GM21528 (cell line): ENCODE measurements around the gene CDC5L.
A peak's percentile ranks its signal among the peaks of the same experiment; 100 is the strongest.

Experiments used
- ATAC-seq: cut with Tn5 transposase; IDR thresholded peaks from one replicate; pipeline ENCODE4 v1.9.1; 2021; ENCODE audit warnings: mild to moderate bottlenecking, moderate library complexity; ENCODE audit not compliant: unreplicated experiment, low FRiP score

CDC5L gene

DNA sequence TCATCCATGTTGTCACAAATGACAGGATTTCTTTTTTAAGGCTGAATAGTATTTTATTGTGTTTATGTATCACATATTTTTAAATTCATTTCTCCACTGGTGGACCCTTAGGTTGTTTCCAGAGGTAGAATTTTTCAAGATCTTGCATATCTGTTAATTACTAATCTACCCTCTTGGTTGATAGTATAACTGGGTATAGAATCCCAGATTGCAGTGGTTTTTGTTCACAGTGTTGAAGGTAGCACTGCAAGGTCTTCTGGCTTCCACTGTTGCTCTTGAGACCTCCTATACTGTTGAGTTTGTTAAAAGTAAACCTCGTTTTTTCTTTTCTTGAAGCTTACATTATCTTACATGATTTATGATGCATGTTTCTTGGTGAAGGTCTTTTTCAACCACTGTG lies 22.9 kb downstream of the CDC5L start:
- ATAC-seq, result no peak

DNA sequence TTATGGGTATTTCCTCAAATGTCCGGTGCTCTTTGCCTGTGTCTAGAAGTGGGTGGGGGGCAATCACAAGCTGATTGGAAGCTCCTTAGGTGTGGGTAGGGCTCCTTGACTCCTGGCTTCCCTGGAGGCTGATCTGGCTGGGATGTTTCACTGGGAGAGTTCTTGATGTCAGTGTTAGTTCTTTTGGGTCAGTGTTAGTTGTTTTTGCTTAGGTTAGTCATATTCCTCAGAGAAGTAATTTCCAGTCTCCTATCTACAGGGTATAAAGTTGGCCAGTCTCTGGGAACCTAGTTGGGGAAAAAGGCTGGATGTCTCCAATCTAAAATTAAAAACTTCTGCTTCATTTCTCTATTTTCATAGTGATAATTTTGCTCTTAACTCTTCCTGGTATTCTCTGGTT lies 23.6 kb downstream of the CDC5L start:
- no peak for ATAC-seq

DNA sequence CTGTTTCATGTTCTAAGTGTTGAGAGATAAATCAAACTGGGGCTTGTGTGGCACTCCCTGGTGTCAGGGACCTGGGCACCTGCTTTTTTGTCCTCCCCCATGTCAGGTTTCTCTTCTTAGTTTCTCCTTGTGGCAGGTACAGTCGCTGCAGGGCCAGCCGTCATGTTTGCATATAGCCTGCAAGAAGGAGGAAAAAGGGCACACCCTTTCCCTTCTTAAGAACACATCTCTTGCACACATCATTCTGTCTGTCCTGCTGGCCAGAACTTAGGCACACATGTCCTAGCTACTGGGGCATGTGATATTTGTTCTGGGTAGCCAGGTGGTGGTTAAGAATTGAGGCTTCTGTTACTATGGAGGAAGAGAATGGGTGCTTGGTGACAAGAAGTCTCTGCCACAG lies 27.9 kb downstream of the CDC5L start:
- ATAC-seq, result no peak

DNA sequence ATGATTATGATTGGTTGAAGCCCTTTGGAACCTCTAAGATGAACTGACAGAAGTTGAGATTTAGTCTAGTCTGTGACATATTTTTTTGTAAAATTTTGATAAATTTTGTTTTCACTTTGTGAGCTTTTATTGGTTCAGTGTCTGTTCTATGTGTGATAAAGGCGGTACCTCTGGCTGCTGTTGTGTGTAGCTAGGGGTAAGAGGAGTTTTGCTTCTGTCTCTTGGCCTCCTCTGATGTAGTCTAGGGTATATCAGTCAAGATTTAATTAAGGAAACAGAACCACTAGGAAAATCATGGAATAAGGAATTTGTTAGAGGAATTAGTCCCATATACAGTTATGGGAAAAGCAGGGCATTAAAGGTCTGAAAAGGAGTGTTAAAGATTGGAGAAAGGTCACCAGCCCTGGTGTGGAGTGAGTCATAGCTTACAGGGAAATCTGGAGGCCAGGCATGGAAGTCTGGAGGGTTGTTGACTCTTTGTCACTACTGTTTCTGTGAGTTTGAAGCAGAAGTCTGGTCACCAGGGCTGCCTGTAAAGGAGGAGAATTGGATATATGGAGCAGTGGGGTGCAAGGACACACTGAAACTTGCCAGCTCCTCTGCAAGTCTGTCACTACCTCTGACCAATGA lies 28.5 kb downstream of the CDC5L start:
- ATAC-seq, result no peak

DNA sequence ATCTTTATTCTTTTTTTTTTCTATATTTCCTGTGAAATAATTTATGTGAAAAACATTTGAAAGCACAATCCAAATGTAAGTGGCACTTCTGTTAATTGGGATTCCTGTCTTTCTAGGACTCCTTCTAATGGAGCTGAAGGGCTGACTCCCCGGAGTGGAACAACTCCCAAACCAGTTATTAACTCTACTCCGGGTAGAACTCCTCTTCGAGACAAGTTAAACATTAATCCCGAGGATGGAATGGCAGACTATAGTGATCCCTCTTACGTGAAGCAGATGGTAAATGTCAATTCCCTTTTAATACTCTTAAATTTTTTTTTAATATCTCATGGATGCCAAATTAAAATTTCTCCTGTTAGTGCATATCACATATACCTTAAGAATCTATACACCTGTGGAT lies 35.0 kb downstream of the CDC5L start:
- ATAC-seq, result no peak

- ATAC-seq, result no peak
Observed at GRCh38 chr6:44423306-44423705, 35.8 kb downstream of the CDC5L start.

DNA sequence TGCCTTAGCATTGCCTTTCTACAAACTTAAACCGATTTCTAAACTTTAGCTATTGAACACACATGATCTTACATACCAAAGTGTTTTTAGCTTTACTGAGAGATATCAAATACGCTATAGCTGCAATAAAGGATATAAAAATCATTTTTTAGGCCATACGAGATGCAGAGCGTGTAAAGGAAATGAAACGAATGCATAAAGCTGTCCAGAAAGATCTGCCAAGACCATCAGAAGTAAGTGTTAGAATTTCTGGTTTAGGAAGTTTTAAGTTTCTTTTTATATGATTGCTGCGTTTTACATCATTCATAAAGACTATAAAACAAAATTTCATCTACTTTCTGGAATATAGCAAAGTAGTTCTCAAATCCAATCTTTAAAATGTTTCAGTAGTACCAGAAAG lies 38.4 kb downstream of the CDC5L start:
- no peak for ATAC-seq

- no peak for ATAC-seq
Observed at GRCh38 chr6:44428682-44429081, 41.2 kb downstream of the CDC5L start.

- no peak for ATAC-seq
Observed at GRCh38 chr6:44430326-44430725, 42.8 kb downstream of the CDC5L start.

DNA sequence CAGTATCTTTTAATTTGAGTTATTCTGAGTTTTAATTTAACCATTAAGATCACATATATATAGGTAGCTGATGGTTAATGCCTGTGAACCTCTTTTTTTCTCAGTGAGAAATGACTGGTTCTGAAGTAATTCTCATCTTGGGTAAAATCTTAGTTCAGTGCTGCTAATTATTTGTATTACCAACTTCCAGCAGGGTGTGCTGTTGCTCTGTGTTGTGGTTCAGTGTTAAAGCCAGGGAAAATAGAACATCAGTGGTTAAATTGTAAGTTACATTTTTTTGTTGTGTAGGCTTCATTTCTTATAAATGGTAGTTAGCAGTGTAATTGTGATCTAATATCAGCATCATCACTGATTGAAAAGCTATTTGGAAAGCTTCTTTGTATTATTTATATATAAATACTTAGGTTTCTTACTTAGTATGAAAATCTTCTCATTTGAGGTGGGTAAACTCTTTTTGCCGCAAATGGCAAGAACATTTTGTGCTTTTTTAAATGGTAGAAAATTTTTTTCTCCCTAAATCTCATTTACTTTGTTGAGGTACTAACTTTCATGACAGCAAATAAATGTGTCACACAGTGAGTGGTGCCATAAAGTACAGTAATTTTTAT lies 43.7 kb downstream of the CDC5L start:
- peak; percentile 58 for ATAC-seq

DNA sequence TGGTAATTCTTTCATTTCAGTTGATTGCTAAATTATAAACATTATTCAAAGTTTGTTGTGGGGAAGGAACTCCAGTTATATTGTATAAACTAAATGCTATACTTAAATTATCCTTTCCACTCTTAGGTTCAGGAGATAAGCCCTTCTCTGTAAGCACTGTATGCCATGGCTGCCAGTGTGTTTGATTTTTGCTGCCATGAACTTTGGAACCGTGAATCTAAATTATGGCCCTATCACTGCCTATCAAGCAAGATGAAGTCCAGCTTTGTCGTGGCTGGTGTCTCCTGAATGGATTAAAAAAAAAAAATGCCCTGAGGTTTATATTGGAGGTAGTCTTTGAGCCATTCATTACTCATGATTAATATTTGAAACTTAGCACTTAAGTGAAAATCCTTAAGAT lies 44.7 kb downstream of the CDC5L start:
- ATAC-seq, result no peak

DNA sequence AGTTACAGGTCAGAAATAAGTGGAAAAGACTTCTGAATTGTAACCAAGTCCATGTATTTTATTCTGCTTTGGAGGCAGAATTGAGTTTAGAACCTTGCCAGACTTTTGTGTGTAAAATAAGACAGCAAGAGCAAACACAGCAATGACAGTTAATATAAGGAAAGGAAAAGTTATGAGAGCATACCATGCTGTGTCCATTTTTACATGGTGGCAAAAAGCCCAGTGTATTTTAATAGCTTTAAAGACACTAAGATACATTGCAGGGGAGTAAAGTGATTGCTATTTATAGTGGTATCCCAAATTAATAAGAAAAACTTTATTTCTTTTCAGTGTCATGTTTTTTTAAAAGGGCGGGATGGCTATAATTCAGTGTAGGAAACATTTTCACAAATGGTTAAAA lies 45.2 kb downstream of the CDC5L start:
- no peak for ATAC-seq

DNA sequence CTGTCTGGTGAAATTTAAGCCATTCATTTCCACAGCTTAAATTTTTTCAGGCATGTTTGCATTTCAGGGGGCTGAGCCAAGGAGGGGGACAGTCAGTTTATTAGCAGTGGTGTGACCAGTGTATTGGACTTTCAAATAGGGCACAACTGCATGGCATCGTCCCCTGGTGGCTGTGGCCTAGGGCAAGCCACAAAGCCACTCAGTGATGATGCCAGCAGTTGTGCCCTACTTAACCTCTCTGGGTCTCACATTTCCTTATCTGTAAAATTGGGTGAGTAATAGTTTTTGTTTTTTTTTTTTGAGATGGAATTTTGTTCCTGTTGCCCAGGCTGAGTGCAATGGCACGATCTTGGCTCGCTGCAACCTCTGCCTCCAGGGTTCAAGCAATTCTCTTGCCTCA lies 48.0 kb downstream of the CDC5L start:
- ATAC-seq, result no peak

DNA sequence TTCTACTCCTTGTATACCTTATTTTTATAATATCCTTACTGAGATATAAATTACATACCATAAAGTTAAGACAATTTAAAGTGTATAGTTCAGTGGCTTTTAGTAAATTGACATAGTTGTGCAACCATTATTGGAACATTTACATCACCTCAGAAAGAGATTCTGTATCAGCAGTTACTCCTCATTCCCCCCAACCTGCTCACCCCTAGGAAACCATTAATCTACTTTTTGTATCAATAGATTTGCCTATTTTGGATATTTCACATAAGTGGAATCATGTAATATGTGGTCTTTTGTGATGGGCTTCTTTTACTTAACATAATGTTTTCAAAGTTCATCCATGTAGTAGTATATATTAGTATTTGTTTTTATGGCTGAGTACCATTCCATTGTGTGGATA lies 51.3 kb downstream of the CDC5L start:
- ATAC-seq, result no peak

GRCh38 chr6:44439270-44440045 lies 52.0 kb downstream of the CDC5L start:
- no peak for ATAC-seq

DNA sequence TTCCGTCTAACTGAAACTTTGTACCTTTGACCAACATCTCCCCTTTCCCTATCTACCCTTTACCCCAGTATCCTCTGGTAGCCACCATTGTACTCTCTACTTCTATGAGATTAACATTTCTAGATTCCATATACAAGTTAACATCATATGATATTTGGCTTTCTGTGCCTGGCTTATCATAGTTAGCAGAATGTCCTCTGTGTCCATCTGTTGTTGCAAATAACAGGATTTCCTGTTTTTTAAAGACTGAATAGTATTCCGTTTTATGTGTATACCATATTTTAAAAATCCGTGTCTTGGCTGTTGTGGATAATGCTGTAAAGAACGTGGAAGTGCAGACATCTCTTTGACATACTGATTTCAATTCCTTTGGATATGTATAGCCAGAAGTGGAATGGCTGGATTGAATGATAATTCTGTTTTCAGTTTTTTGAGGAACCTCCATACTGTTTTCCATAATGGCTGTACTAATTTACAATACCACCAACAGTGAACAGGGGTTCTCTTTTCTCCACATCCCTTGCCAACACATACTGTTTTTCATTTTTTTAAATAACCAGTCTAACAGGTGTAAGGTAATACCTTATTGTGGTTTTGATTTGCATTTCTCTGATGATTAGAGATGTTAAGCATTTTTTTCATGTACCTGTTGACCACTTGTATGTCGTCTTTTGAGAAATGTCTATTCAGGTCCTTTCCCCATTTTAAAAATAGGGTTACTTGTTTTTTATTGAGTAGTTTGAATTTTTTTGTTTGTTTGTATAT lies 53.8 kb downstream of the CDC5L start:
- ATAC-seq, result no peak

- no peak for ATAC-seq
Observed at GRCh38 chr6:44442236-44442635, 54.7 kb downstream of the CDC5L start.

DNA sequence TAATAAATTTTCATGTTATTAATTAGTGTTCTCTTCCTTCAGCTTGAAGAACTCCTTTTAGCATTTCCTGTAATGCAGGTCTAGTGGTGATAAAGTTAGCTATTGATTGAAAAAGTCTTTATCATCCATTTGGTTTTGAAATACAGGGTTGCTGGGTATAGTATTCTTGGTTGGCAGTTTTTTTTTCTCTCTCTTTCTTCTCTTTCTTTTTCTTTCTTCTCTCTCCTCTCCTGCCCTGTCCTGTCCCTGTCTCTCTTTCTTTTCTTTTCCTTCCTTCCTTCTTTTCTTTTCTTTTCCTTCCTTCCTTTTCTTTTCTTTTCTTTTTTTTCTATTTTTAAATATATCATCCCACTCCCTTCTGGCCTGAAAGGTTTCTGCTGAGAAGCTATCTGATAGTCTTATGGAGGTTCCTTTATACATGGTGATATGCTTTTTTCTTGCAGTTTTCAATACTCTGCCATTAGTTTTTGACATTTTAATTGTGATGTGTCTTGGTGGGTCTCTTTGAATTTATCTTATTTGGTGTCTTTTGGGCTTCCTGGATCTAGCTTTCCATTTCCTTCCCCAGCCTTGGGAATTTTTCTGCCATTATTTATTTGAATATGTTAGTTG lies 55.4 kb downstream of the CDC5L start:
- no peak for ATAC-seq

GRCh38 chr6:44444853-44445252 lies 57.3 kb downstream of the CDC5L start:
- ATAC-seq, result no peak

DNA sequence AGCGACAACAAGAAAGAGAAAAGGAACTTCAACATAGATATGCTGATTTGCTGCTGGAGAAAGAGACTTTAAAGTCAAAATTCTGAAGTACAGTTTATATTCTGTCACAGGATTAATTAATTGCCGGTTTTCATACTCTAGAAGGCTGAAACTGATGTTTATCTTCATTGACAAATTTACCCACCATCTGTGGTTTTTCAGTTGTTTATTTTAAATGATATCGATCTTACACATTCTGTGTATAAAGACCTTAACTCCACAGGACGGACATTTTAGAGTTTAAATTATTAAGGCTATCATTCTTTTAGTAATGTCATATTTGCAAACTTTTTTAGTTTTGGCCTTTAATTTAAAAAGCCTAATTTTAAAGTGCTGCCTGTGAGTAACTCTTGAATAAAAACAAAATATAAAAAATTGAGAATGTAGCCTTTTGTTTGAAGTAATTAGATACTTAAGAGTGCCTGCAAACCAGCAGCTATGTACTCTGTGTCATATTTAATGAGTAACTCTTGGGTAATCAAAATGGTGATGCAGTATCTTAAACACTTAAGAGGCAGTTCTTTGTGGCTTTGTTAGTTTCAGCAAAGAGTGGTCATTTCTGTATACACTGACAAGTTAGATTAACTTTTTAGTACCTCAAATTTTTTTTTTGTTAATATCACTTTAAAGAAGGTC lies 59.3 kb downstream of the CDC5L start:
- no peak for ATAC-seq
